Ovary (tissue), 9 donors: Measurements from ENCODE around the gene TMEM222. TPM values are rescaled to one million over a fixed set of nuclear protein-coding genes. Genes with fewer than 3 reads are reported as not detected.
A peak's percentile ranks its signal among the peaks of the same experiment; 100 is the strongest.

Source experiments
- DNase-seq, 5 donors: peaks; one replicate each; pipeline ENCODE4 v3.0.0-alpha.2; 2019 to 2020
- H3K27ac ChIP-seq, 2 donors: fragments of 200-600 bp; one replicate each; pipeline versions ENCODE4 v1.5.1 to v1.8.0; 2019 to 2022
- H3K27me3 ChIP-seq: fragments of 200-600 bp; one replicate; pipeline ENCODE4 v1.8.0; 2022
- H3K36me3 ChIP-seq: fragments of 200-600 bp; sonication (generic); one replicate; pipeline ENCODE4 v1.5.1; 2019
- H3K4me1 ChIP-seq: one replicate; pipeline ENCODE4 v1.8.1; 2013; ENCODE audit warnings: mild to moderate bottlenecking, moderate library complexity; ENCODE audit not compliant: insufficient read depth
- H3K4me3 ChIP-seq: fragments of 200-600 bp; sonication (generic); one replicate; pipeline ENCODE4 v1.5.1; 2017
- H3K9me3 ChIP-seq, 2 donors: fragments of 200-600 bp in 1 of 2; sonication (generic) in 1 of 2; one replicate each; pipeline versions ENCODE4 v1.5.1 to v1.8.1; 2013 to 2019; ENCODE audit warnings: mild to moderate bottlenecking in 1 of 2, moderate library complexity in 1 of 2
- CTCF ChIP-seq, 3 donors: fragments of 450-650 bp in 2 of 3; fragments of 200-600 bp in 1 of 3; IDR thresholded peaks; one replicate each; pipeline versions ENCODE4 v1.5.1 to v1.8.0; 2016 to 2022; ENCODE audit warnings: antibody characterized with exemption in 3 of 3, mild to moderate bottlenecking in 1 of 3
- EP300 ChIP-seq: sonication (generic); formaldehyde crosslinking; IDR thresholded peaks from one replicate; pipeline ENCODE4 v1.6.1; 2017; ENCODE audit warnings: antibody characterized with exemption
- POLR2A ChIP-seq: fragments of 450-650 bp; IDR thresholded peaks from one replicate; pipeline ENCODE4 v1.6.1; 2017; ENCODE audit warnings: antibody characterized with exemption, mild to moderate bottlenecking, moderate library complexity
- WGBS, 3 donors: extraction: QIAGEN DNeasy Blood & Tissue Kit in 1 of 3; methylation state at CpG; one replicate each; pipeline versions ENCODE4 v1.1.5 to v1.1.7; 2013 to 2017; 5-methylcytosine and 5-hydroxymethylcytosine counted together
- intact Hi-C, 4 donors: fragments of 100-400 bp; cut with DNase I; formaldehyde crosslinking; loops; one replicate each; pipeline versions ENCODE4 v1.11.0 to v1.15.1; 2022 to 2023
- polyA plus RNA-seq, 2 donors: library from polyadenylated mRNA; stranded (reverse); fragments of 200-250 nt in 1 of 2; fragments of 350-450 nt in 1 of 2; fragmentation: Illumina TruSeq in 1 of 2; extraction: RNeasy Lipid Tissue Mini Kit (QIAGEN cat#74804) in 1 of 2; gene quantifications; one replicate each; pipeline ENCODE4 v1.2.3, GENCODE V29; 2013 to 2014
- total RNA-seq, 7 donors: library from RNA; depleted of rRNA in 2 of 7; stranded (reverse); fragments of >200 nt in 2 of 7; fragmentation: NEBNext Ultra II Directional in 3 of 7; extraction: Animal tissue kit (Norgen Biotek cat#: 25700) in 3 of 7; gene quantifications; one replicate each; pipeline versions ENCODE4 v1.1.0 to v1.2.4, GENCODE V29; 2016 to 2023
- donor health status: DM: no; HTN: no; CAD: no; lungs with moderate emphysema.
- donor health status: DM: no; HTN: no; CAD: no.
- donor health status: Bipolar disorder and iron deficiency.
- donor health status: DM: yes; HTN: yes; CAD: no.
- donor health status: DM: no; HTN: no; CAD: no.
- donor health status: DM: yes; HTN: yes; CAD: no.

Gene TMEM222
- total and polyA plus RNA-seq, 9 donors, result 12.9 to 52.5 (median 36.5) TPM

- Histone ChIP-seq H3K27me3 (no peaks in the 10 kb centered on the region), H3K4me1 (peaks cover 7% of the 10 kb centered on the region), H3K4me3 (no peak overlapping the region), H3K9me3 (no peaks in the 10 kb centered on the region), H3K27ac (no peak overlapping the region), H3K36me3 (no peaks in the 10 kb centered on the region)
- WGBS, 3 donors, result 86 to 93% (median 93%) methylated on average over 8 of the region's 8 CpGs
- no peak for TF ChIP-seq POLR2A
- TF ChIP-seq EP300, result no peak
- DNase-seq, result no peak
- intact Hi-C loops, result no loop called here
These were observed 39.6 kb downstream of the TMEM222 start for GRCh38 chr1:27361553-27361952.

GRCh38 chr1:27363766-27364695 is 42.1 kb downstream of the TMEM222 start:
- Histone ChIP-seq H3K27ac (no peak overlapping the region), H3K27me3 (no peaks in the 10 kb centered on the region), H3K4me1 (peaks cover 7% of the 10 kb centered on the region), H3K36me3 (no peaks in the 10 kb centered on the region), H3K4me3 (no peak overlapping the region), H3K9me3 (no peaks in the 10 kb centered on the region)
- intact Hi-C loops, result no loop called here
- no peak for TF ChIP-seq CTCF (IDR thresholded peaks at IDR 0.05)
- no peak for TF ChIP-seq POLR2A
- no peak for TF ChIP-seq EP300
- WGBS, 3 donors, result 87 to 91% (median 88%) methylated on average over 23 to 26 of the region's 26 CpGs
- DNase-seq, result peak in 1 of 5 donors; percentile 34

- peak in 1 of 5 donors; percentile 46 for DNase-seq
- Histone ChIP-seq H3K4me1 (peaks cover 7% of the 10 kb centered on the region), H3K27ac (peak overlapping the region in 1 of 2 donors; percentile 91)
These were observed 42.9 kb downstream of the TMEM222 start for GRCh38 chr1:27364696-27365371.

GRCh38 chr1:27365372-27366112 is 43.6 kb downstream of the TMEM222 start:
- peak overlapping the region; percentile 89 for H3K4me3 ChIP-seq
- TF ChIP-seq POLR2A, result peak; percentile 71
- TF ChIP-seq EP300, result no peak
- peak; percentile 89 to 93 (median 91) for DNase-seq
- no peaks in the 10 kb centered on the region for H3K9me3 ChIP-seq
- peak overlapping the region; percentile 86 to 91 for H3K27ac ChIP-seq
- no peaks in the 10 kb centered on the region for H3K27me3 ChIP-seq
- peaks cover 7% of the 10 kb centered on the region for H3K4me1 ChIP-seq
- no peaks in the 10 kb centered on the region for H3K36me3 ChIP-seq
- intact Hi-C loops, result no loop called here
- 2% methylated on average over 34 to 40 of the region's 40 CpGs for WGBS, 3 donors

More at GRCh38 chr1:27364696-27365371, 42.9 kb downstream of the TMEM222 start:
- Histone ChIP-seq H3K27me3 (no peaks in the 10 kb centered on the region), H3K9me3 (no peaks in the 10 kb centered on the region), H3K36me3 (no peaks in the 10 kb centered on the region), H3K4me3 (peak overlapping the region; percentile 89)
- TF ChIP-seq EP300, result no peak
- TF ChIP-seq POLR2A, result no peak
- TF ChIP-seq CTCF (IDR thresholded peaks at IDR 0.05), result no peak
- intact Hi-C loops, result no loop called here
- 75 to 84% (median 78%) methylated on average over 11 of the region's 11 CpGs for WGBS, 3 donors

- WGBS, 3 donors, result 0 to 1% (median 0%) methylated on average over 26 to 30 of the region's 30 CpGs
- H3K27me3 ChIP-seq, result no peaks in the 10 kb centered on the region
- DNase-seq, result peak; percentile 79 to 83 (median 81)
- TF ChIP-seq EP300, result no peak
- TF ChIP-seq POLR2A, result no peak
- TF ChIP-seq CTCF (IDR thresholded peaks at IDR 0.05), result no peak
- H3K36me3 ChIP-seq, result no peaks in the 10 kb centered on the region
- no peaks in the 10 kb centered on the region for H3K9me3 ChIP-seq
- H3K4me3 ChIP-seq, result peak overlapping the region; percentile 89
- intact Hi-C loops, result no loop called here
- H3K27ac ChIP-seq, result peak overlapping the region; percentile 86 to 91
- peaks cover 7% of the 10 kb centered on the region for H3K4me1 ChIP-seq
These were observed 44.1 kb downstream of the TMEM222 start for GRCh38 chr1:27366113-27366410.
